Testis (tissue), 3 donors: ENCODE results near the gene ASTN1. TPM values are rescaled to one million over a fixed set of nuclear protein-coding genes. Genes with fewer than 3 reads are reported as not detected.

Experiments used
- DNase-seq: peaks from one replicate; pipeline ENCODE4 v3.0.0-alpha.2; 2019
- H3K27ac ChIP-seq, 2 donors: fragments of 200-600 bp; sonication (generic); one replicate each; pipeline ENCODE4 v1.5.1; 2019
- H3K27me3 ChIP-seq: fragments of 200-600 bp; sonication (generic); one replicate; pipeline ENCODE4 v1.5.1; 2019
- H3K36me3 ChIP-seq: fragments of 200-600 bp; sonication (generic); one replicate; pipeline ENCODE4 v1.5.1; 2017; ENCODE audit warnings: low read depth; ENCODE audit errors: missing control alignments
- H3K4me1 ChIP-seq: fragments of 200-600 bp; sonication (generic); one replicate; pipeline ENCODE4 v1.5.1; 2019
- H3K4me3 ChIP-seq, 2 donors: fragments of 200-600 bp; sonication (generic); one replicate each; pipeline ENCODE4 v1.5.1; 2017 to 2019
- H3K9me3 ChIP-seq: fragments of 200-600 bp; sonication (generic); one replicate; pipeline ENCODE4 v1.5.1; 2017
- CTCF ChIP-seq, 3 experiments: fragments of 450-650 bp in 2 of 3; fragments of 200-600 bp in 1 of 3; sonication (generic) in 1 of 3; IDR thresholded peaks; one replicate each; pipeline ENCODE4 v1.5.1; 2016 to 2019; ENCODE audit warnings: antibody characterized with exemption in 3 of 3, mild to moderate bottlenecking in 2 of 3, moderate library complexity in 1 of 3
- POLR2A ChIP-seq: fragments of 450-650 bp; IDR thresholded peaks from one replicate; pipeline ENCODE4 v1.6.1; 2017; ENCODE audit warnings: antibody characterized with exemption, mild to moderate bottlenecking, moderate library complexity
- WGBS, 2 donors: methylation state at CpG; one replicate each; pipeline ENCODE4 v1.1.5; 2018; 5-methylcytosine and 5-hydroxymethylcytosine counted together
- intact Hi-C: fragments of 100-400 bp; cut with DNase I; formaldehyde crosslinking; loops from one replicate; pipeline ENCODE4 v1.15.1; 2023; ENCODE audit warnings: low total_unique reads
- polyA plus RNA-seq: library from polyadenylated mRNA; stranded (reverse); fragments of 350-450 nt; fragmentation: Illumina TruSeq; extraction: RNeasy Lipid Tissue Mini Kit (QIAGEN cat#74804); gene quantifications from one replicate; pipeline ENCODE4 v1.2.3, GENCODE V29; 2014; ENCODE audit warnings: low read depth, low replicate concordance; ENCODE audit not compliant: insufficient read depth
- total RNA-seq, 2 donors: library from RNA; depleted of rRNA; stranded (reverse); fragments of >200 nt; gene quantifications; one replicate each; pipeline ENCODE4 v1.2.3, GENCODE V29; 2016

Gene ASTN1
- total and polyA plus RNA-seq, 3 donors from 2014 or later, result 1.2 to 2.7 (median 2.1) TPM

- TF ChIP-seq CTCF (IDR thresholded peaks at IDR 0.05) (no peak), POLR2A (no peak)
- H3K4me3 ChIP-seq, result no peak overlapping the region
Observed at GRCh38 chr1:176854121-176854520, 310.4 kb downstream of the ASTN1 start.

GRCh38 chr1:176853503-176853902 is 311.0 kb downstream of the ASTN1 start:
- WGBS, 2 donors, result 32 to 56% methylated on average over 3 of the region's 3 CpGs
- intact Hi-C loops, result no loop called here

More at GRCh38 chr1:176854121-176854520, 310.4 kb downstream of the ASTN1 start:
- 73 to 80% methylated on average over 4 of the region's 4 CpGs for WGBS, 2 donors
- Histone ChIP-seq H3K9me3 (no peaks in the 10 kb centered on the region), H3K27ac (no peak overlapping the region), H3K36me3 (no peaks in the 10 kb centered on the region), H3K4me1 (no peaks in the 10 kb centered on the region), H3K27me3 (no peaks in the 10 kb centered on the region)
- DNase-seq, result no peak
- intact Hi-C loops, result no loop called here

GRCh38 chr1:176852124-176852523 is 312.4 kb downstream of the ASTN1 start:
- H3K36me3 ChIP-seq, result no peaks in the 10 kb centered on the region
- H3K27me3 ChIP-seq, result no peaks in the 10 kb centered on the region
- no peak overlapping the region for H3K4me3 ChIP-seq
- H3K27ac ChIP-seq, result no peak overlapping the region
- H3K4me1 ChIP-seq, result no peaks in the 10 kb centered on the region
- no peak for TF ChIP-seq POLR2A
- no peak for TF ChIP-seq CTCF (IDR thresholded peaks at IDR 0.05)
- intact Hi-C loops, result no loop called here
- H3K9me3 ChIP-seq, result no peaks in the 10 kb centered on the region
- WGBS, 2 donors, result 93 to 94% methylated on average over 3 of the region's 3 CpGs
- DNase-seq, result no peak

More at GRCh38 chr1:176853503-176853902, 311.0 kb downstream of the ASTN1 start:
- Histone ChIP-seq H3K9me3 (no peaks in the 10 kb centered on the region), H3K27me3 (no peaks in the 10 kb centered on the region), H3K36me3 (no peaks in the 10 kb centered on the region), H3K4me3 (no peak overlapping the region), H3K27ac (no peak overlapping the region), H3K4me1 (no peaks in the 10 kb centered on the region)
- no peak for TF ChIP-seq POLR2A
- TF ChIP-seq CTCF (IDR thresholded peaks at IDR 0.05), result no peak
- peak; percentile 54 for DNase-seq

GRCh38 chr1:176850871-176851270 is 313.6 kb downstream of the ASTN1 start:
- DNase-seq, result no peak
- no peaks in the 10 kb centered on the region for H3K27me3 ChIP-seq
- no peak overlapping the region for H3K4me3 ChIP-seq
- H3K4me1 ChIP-seq, result no peaks in the 10 kb centered on the region
- H3K9me3 ChIP-seq, result no peaks in the 10 kb centered on the region
- 86 to 91% methylated on average over 4 of the region's 4 CpGs for WGBS, 2 donors
- intact Hi-C loops, result no loop called here
- no peak for TF ChIP-seq POLR2A
- TF ChIP-seq CTCF (IDR thresholded peaks at IDR 0.05), result no peak
- no peak overlapping the region for H3K27ac ChIP-seq
- no peaks in the 10 kb centered on the region for H3K36me3 ChIP-seq

GRCh38 chr1:176849281-176849680 is 315.2 kb downstream of the ASTN1 start:
- no peak for DNase-seq
- Histone ChIP-seq H3K27me3 (no peaks in the 10 kb centered on the region), H3K36me3 (no peaks in the 10 kb centered on the region), H3K4me1 (no peaks in the 10 kb centered on the region), H3K4me3 (no peak overlapping the region), H3K9me3 (no peaks in the 10 kb centered on the region), H3K27ac (no peak overlapping the region)
- WGBS, 2 donors, result 77 to 91% methylated on average over 3 of the region's 3 CpGs
- TF ChIP-seq CTCF (IDR thresholded peaks at IDR 0.05), result no peak
- TF ChIP-seq POLR2A, result no peak
- intact Hi-C loops, result loop anchor here (10.0 kb wide), 1 partner anchor 274 kb away; no protein-coding TSS in a partner anchor
